Right hindlimb (tissue), 1 donor: ENCODE data around the gene MFSD1.

Experiments used
- DNase-seq: peaks from one replicate; pipeline ENCODE4 v3.0.0-alpha.2; 2018

Gene MFSD1

DNA sequence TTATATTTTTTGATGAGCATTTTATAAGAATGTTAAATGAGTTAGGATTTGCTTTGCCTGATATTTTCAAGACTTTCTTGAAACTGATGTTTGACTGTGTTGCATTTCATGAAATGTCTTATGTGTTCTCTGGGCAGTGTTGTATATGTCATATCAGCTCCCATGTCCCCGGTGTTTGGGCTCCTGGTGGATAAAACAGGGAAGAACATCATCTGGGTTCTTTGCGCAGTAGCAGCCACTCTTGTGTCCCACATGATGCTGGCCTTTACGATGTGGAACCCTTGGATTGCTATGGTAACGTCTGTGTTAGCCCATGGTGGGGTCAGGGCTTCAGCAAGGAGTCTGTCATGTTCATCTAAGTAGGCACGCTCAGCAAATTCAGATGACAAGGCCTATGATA lies 20.0 kb downstream of the MFSD1 start:
- DNase-seq, result no peak

DNA sequence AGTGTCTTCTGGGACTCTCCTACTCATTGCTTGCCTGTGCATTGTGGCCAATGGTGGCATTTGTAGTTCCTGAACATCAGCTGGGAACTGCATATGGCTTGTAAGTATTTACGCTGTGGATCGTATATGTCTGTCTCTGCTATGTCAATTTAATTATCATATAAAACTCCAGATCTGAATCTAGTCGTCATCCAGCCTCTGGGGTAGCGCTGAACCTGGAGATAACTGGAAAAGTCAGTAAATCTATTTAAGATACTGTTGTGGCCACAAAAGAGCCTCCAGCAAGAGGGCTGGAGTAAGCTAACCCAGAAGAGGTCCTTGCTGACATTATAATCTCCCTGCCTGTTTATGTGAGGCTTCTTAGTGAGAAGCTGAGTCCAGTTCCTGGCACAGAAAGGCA lies 21.6 kb downstream of the MFSD1 start:
- DNase-seq, result no peak

DNA sequence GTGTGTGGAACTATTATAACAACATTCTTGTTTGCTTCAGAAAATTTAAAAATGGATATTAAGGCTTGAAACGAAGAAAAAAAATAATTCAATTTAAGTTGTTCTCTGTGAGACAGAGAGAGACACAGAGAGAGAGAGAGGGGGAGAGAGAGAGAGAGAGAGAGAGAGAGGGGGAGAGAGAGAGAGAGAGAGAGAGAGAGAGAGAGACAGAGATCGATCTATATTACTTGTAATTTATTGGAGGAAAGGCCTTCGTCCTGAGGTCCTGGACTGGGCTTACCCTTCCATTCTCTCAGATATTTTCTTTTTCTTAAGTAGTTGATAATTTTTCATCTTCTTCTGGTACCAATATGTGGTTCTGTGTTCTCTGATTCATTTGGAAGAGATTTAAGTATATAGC lies 25.9 kb downstream of the MFSD1 start:
- DNase-seq, result no peak

DNA sequence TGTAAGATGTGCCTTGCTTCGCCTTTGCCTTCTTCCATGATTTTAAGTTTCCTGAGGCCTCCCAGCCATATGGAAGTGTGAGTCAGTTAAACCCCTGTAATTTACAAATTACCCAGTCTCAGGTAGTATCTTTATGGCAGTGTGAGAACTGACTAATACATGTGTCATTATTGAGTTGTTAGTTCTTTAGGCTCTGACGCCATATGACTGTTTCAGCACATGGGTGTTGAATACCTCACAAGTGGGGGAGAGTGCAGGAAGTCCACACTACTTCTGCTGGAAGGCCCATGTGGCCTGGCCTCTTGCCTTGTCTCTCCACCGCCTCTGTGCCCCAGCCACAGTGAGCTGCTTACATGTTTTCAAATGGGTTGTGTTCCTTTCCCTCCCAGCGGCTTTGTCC lies 28.5 kb downstream of the MFSD1 start:
- DNase-seq, result no peak

DNA sequence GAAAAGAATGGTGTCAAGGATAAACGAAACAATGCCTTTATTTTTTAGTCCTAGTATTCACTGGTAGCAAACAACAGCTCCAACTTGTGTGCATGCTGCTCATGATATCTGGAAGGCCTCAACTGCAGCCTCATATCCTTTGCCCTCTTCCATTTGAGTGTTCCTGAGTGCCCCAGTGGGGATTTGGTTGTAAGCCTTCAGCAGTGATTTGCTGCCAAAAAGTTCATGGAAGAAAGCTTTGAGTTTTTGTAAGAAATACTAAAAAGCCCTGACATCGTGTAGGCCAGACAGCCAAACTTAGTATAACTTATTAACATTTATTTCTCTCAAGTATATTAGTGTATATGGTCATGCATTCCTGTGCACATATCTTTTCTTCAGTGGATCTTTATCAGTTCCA lies 30.0 kb downstream of the MFSD1 start:
- DNase-seq, result no peak

DNA sequence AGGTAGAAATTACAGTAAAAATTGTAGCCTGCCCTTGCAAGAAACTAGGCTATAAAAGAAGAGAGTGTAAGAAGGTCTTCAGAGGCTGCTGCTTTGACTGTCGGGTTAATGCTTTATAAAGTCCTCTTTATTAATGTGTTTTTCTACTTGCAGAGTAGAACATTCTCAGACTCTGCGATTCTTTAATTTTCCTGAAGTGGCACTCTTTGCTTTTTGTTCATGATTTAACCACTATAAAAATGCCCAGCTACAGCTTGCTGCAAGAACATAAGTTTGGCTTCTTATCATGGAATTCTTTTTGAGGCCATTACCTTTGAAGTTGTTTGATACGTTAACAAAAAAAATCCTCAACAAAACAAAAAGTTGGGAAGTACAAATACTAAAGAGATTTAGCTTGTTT lies 33.8 kb downstream of the MFSD1 start:
- DNase-seq, result no peak

DNA sequence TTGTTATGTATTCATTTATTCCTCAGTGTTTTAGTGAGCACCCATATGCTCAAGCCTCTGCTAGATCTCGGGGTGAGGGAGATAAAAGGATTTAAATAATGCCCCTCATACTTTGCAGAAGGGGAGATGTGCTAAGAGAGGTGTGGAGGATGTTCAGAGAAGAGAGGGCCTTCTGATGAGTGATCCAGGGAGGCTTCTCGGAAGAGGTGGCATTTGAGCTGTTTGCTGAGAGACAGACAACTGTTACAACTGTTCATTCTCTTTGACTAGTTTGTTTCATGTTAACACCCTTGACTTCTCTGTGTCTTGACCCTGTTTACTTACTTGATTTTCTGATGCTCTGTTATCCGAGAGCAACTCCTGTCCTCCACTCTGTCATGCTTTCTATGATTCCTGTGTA lies 34.5 kb downstream of the MFSD1 start:
- no peak for DNase-seq

DNA sequence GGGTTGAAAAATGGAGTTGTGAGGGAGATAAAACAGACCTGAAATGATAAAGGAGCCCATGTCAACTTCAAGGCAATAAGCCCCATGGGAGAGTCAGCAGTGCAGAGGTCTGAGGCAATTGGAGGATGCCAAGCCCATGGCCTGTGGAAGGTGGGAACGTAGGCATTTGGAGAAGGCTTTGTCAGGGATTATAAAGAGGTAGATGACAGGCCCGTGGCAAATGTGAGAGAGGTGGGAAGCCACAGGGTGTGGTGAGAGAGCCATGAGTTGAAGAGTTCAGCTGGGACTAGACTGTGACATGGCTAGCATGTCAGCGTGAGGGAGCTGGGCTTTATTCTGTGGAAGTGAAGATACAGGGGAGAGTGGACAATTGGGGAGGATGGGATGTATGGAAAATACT lies 35.4 kb downstream of the MFSD1 start:
- no peak for DNase-seq

DNA sequence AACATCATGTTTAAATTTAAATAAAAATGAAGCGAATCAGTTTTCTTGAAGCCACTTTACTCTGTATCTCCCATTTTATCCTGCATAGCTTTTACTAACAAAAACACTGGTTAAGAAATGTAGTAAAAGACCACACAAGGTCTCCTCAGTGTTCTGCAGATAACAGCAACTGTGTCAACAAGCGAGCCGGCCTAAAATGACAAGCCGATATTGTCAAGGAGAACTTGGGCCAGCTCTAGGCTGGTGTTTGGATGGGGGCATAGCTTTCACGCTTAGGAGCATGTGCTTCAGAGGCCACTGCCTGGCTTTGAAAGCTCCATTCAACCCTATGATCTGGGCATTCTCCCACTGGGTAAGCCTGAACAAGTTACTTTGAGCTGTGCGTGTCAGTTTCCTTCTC lies 38.1 kb downstream of the MFSD1 start:
- DNase-seq, result no peak

DNA sequence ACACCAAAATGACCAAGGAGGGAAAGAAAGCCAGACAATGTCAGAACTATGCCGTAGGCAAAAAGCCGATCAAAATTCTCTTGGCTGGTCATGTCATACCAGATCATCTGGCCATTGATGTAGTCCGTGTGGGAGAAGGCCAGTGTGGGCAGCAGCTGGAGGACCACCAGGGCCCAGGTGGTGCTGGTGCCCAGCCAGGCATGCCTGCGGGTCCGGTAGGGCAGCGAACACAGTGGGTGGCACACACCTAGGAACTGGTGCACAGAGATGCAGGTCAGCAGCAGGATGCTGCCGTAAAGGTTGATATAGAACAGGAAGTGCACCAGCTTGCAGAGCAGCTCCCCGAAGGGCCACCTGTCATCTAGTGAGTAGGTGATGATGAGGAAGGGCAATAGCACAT lies 39.5 kb downstream of the MFSD1 start:
- no peak for DNase-seq

DNA sequence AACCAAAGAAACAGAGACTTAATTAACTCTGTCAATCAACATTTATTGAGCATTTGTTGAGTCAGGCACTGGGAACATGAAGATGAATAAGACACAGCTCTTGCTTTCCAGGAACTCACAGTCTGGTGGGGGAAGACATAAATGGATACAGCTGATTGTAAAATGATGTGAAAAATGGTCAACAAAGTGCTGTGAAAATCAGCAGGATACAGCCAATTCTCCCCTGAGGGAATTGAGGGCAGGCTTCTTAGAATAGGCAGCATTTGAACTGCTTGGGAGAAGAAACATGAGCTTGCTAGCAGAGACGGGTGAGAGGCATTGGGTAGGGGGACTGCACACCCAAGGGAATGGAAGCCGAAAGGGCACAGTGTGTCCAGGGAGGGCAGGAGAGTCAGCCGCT lies 41.1 kb downstream of the MFSD1 start:
- DNase-seq, result no peak

DNA sequence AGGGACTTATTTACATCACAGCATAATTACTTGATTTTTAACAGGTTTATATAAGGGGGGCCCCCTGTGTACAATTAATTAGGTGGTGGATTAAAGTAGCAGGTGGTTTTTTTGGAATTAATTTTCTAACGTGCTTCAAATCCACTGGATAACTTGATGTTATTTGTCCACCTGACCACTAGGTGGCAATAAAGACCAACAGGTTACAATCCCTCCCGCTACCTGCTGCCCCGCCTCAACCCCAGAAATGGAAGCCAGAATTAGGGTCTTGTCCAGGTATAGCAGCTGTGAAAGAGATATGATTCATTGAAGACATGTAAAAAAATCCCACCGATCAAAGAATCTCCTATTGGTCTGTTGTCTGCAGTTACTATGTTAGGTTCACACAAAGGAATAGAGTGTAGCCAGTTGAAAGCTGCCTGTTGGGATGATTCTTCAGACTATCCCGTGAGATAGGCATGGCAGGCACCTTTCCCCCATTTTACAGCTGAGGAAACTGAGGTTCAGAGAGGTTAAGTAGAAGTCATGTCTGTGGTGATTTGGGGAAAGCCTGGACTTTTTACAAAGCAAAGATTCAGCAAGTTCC lies 44.0 kb downstream of the MFSD1 start:
- no peak for DNase-seq

DNA sequence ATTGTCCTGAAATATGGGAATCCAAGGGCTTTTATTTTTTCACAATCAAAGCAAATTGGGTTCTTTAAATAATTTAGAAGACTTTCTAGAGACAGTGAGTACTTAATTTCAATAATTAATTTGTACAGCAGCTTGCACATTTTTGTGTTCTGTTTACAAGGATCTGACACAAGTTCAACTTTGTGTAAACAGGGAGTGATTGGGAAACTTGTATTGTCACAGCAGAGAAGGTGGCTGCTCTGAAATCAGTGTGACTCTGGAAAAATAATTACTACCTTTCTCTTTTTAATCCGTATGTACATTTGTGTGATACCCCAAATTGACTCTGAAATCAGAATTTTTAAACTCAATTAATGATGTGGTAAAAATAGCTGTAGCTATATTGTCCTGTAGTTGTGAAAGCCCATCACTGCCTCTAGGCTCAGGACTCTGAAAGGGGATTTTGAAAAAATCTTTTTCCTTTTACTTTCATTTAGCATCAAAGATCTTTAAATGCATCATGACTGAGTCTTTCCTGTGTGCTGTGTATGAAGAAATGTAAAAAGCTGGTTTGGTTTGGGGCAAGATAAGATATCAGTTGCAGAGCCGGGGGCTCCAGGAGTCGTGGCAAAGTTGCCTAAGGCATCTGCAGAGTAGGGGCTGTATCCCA lies 45.1 kb downstream of the MFSD1 start:
- no peak for DNase-seq

DNA sequence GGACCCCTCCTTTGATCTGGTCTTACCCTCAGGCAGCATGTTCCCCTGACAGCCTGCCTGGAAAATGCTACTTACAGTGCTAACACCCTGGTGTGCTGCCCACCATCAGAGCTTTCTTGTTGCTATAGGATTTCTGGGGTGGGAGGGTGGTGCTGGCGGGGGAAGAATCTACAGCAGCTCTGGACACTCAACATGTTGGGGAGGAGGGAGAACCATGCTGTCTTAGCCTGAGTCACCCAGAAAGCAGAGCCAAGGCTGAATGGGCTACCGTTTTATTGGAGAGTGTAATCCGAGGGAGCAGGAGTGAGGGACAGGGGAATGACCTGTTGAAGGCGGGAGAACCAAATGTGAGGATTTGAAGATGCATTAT lies 45.6 kb downstream of the MFSD1 start:
- DNase-seq, result no peak

DNA sequence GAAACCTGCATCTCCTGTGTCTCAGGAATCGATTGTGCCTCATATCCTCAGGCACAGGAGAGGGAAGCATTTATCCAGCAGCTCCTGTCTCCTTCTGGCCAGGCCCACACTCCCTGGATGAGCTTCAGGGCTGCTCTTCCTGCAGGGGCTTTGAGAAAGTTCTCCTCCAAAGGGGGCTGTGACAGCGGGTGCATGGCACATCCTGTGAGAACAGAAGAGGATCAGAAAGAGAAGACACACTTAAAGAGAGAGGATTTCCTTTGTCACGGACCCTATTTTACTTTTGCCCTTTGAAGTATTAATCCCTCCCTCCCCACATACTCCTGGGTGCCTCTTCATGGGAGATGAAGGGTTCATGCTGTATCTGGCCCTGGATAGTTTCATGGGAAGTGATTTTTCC lies 46.0 kb downstream of the MFSD1 start:
- DNase-seq, result no peak

DNA sequence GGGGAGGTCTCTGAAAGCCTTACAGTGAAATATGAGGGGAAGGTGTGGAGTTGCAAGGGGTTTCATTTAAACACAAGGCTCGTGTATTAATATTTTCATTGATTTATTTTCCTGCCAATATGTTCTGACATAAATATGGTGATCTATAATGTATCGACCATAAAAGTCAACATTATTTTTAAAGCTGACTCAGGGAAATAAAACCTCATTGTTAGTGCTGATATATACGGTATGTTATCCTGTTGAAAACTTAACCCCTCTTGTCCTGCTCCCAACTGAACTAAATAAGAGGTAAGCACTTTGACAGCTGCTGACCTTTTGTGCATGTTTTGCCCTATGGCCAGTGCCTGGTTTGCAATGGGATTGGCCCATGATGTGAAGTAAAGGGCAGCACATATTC lies 47.9 kb downstream of the MFSD1 start:
- no peak for DNase-seq

DNA sequence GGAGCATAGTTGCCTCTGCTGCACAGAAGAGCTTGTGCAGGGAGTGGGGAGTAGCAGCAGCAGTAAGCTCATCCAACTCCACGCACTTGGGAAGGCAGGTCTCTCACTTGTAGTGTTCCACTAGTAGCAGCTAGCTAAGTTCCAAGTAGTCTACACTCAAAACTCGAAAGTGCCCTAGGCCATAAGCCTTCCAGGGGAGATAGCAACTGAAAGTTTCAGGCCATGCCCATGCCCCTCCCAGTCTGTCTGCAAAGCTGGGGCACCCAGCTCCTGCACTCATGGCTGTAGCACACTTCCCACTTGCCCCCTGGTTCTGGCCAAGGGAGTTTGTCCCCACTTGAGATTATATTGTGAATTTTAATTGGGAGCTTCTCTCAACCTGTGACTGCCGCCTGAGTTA lies 57.5 kb downstream of the MFSD1 start:
- DNase-seq, result no peak

DNA sequence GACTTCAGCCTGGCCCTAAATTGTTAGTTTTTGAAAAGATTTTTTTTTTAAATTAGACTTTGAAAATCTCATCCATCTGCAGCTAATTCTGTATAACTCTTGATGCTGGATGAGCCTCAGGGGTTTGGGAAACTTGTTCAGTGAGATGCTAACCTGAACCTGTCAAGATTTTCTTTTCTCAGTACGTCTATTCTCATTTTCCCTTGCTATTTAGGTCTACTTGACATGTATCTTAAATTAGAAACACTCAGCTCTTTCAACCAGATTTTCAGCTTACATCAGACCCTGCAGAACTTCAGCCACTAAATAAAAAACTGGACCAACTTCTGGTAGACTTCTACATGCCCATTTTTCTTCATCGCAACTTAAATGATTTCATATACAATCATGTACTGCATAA lies 61.4 kb downstream of the MFSD1 start:
- DNase-seq, result no peak

DNA sequence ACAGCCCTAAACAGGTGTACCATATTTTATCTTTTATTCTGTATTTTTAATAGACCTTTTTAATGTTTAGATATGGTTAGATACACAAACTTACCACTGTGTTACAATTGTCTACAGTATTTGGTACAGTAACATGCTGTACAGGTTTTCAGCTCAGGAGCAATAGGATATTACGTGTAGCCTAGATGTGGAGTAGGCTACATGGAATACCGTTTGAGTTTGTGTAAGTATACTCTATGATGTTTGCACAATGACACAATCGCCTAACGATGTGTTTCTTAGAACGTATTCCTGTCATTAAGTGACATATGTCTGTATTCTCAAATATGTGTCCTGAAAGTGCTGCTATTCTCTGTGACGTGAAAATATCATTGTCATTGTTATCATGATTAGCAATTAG lies 62.6 kb downstream of the MFSD1 start:
- no peak for DNase-seq

DNA sequence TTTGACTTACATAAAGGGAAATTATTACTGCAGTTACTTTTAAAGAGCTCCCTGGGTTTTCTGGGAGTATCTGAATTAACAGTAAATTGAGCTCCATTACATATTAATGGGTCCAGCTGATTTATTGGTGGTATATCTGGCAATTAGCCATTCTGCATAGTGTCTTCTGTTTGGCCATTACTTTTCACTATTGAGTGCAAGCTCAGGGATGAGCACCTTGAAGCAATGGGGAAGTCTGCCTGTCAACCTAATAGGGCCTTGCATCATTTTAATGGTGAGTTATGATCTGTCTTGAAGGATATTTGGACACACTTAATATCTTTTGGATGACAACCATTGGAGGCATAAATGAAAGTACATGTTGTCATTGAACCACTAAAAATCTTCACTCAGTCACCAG lies 73.8 kb downstream of the MFSD1 start:
- DNase-seq, result no peak
